ENCODE measurements around the gene NHSL2.
A peak's percentile ranks its signal among the peaks of the same experiment; 100 is the strongest.

Gene NHSL2

DNA sequence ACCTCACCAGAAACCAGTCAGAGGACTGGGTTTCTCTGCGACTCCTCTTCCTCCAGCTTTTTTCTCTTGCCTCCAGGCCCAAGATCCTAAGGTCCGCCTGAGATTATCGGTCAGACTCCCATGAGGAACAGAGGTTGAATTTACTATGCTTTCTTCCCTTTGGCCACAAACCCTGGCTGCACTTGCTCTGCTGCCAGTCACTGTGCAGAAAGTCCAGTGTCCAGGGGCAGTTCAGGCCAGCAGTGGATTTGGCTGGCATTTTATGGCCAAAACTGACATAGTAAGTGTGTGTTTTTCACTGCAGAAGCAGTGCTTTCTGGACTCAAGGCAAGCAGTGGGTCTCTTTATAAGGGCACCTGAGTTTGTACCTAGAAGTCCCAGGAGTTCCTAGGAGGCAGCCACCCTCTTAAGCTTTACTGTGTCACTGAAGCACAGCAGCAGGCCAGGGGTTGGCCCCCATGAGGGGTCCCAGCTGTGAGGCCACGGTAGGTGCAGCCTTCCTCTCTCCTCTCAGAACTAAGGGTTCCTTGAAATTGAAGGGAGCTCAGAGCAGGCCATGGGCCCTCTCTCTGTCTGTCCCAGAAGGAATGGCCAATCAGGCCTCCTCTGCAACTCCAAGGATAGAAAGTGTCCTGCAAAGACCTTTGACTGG is 217.7 kb downstream of the NHSL2 start:
- H3K4me3 ChIP-seq (ENCODE audit: low read length): no peak overlapping the region
- H3K4me1 ChIP-seq (ENCODE audit: control insufficient read depth, insufficient read depth, low read length): peaks cover 19% of the 10 kb centered on the region
- H3K9ac ChIP-seq (ENCODE audit: low read length): no peak overlapping the region
- peaks cover 9% of the 10 kb centered on the region for H3K27me3 ChIP-seq (ENCODE audit: control insufficient read depth, insufficient read depth, low read length)
- H3K36me3 ChIP-seq (ENCODE audit: control insufficient read depth, insufficient read depth, low read length): no peaks in the 10 kb centered on the region
- no peak overlapping the region for H3K27ac ChIP-seq (ENCODE audit: low read depth, low read length)

DNA sequence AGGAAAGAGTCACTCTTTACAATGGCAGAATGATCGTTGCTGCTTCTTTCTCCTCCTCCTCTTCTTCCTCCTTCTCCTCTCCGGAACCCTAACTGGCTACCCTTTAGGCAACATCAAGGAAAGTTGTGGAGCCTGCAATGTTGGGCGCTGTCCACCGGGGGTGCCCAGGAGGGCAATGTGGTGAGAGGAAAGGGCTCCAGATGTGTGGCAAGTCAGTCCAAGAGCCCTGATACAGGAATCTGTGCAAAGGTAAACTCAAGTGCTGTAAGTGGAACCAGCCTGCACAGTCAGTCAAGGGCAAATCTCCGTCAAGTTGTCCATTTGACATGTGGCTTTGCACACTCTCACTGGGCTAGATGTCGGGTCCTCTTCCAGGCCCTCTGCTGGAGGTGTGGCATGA is 218.2 kb downstream of the NHSL2 start:
- Histone ChIP-seq H3K4me3 (ENCODE audit: low read length) (no peak overlapping the region), H3K36me3 (ENCODE audit: control insufficient read depth, insufficient read depth, low read length) (no peaks in the 10 kb centered on the region), H3K27ac (ENCODE audit: low read depth, low read length) (no peak overlapping the region), H3K9ac (ENCODE audit: low read length) (no peak overlapping the region), H3K4me1 (ENCODE audit: control insufficient read depth, insufficient read depth, low read length) (peaks cover 15% of the 10 kb centered on the region), H3K27me3 (ENCODE audit: control insufficient read depth, insufficient read depth, low read length) (peaks cover 5% of the 10 kb centered on the region)

DNA sequence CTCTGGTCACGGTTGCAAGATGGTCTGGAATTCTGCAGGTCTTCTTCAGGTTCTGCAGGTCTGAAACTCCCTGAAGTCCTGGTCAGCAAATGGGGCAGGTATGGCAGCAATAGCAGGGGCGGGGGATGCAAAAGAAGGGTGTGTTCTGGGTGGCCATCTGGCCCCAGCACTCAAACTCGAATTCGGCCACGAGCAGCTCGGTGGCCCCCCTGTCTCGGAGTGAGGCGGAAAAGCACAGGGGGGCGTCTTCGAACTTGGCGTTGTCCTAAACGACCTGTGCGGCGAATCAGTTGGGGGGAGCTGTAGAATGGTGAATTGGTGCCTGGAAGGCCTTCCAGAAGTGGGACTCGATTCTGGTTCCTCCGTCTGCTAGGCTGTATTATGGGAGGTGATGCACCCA is 219.0 kb downstream of the NHSL2 start:
- Histone ChIP-seq H3K4me3 (ENCODE audit: low read length) (no peak overlapping the region), H3K36me3 (ENCODE audit: control insufficient read depth, insufficient read depth, low read length) (no peaks in the 10 kb centered on the region), H3K9ac (ENCODE audit: low read length) (no peak overlapping the region), H3K4me1 (ENCODE audit: control insufficient read depth, insufficient read depth, low read length) (peaks cover 15% of the 10 kb centered on the region), H3K27me3 (ENCODE audit: control insufficient read depth, insufficient read depth, low read length) (peaks cover 5% of the 10 kb centered on the region), H3K27ac (ENCODE audit: low read depth, low read length) (no peak overlapping the region)

DNA sequence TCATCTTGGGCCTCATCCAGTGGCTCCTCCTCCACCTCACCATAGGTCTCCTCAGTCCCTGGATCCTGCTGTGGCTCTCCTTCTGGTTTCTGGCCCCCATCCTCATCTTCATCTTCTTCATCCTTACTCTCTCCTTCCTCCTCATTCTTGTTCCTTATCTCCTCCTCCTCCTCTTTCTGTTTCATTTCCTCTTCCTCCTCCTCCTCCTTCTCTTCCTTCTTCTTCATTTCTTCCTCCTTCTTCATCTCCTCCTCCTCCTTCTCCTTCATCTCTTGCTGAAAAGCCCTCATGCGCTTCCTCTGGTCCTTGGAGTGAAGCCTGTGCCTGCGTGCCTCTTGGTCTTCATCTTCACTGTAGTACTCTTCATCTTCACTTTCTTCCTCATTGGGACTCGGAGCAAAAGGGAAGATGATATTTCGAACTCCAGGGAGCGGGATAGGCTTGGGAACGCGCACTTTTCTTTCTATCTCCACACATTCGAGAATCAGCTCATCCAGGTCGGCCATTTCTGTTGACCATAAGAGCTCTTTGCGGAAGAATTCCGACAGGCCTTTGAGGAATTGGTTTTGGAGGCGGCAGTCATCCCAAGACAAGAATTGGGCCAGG is 219.6 kb downstream of the NHSL2 start:
- H3K4me3 ChIP-seq (ENCODE audit: low read length): no peak overlapping the region
- H3K27me3 ChIP-seq (ENCODE audit: control insufficient read depth, insufficient read depth, low read length): peaks cover 5% of the 10 kb centered on the region

DNA sequence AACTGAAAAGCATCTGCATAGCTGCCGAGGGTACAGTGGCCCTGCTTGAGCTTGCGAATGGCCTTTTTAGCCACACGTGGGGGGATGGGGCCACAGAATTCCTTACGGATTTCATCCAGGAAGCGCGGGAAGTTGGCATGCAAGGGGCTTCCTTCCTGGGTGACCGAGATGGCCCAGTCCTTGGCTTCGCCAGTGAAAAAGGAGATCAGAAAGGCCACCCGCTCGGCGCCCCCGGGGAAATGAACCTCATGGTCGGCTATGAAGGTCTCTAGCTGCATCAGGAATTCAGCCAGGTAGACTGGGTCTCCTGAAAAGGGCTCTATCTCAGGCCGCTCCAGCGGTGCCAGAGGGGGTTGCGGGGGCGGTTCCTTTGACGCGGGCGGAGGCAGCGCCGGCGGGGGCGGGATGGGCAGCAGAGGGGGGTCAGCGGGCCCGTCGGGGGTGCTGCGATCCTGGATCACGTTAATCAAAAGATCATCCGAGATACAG is 220.2 kb downstream of the NHSL2 start:
- Histone ChIP-seq H3K27ac (ENCODE audit: low read depth, low read length) (peak overlapping the region; percentile 61), H3K4me3 (ENCODE audit: low read length) (peak overlapping the region; percentile 60), H3K36me3 (ENCODE audit: control insufficient read depth, insufficient read depth, low read length) (no peaks in the 10 kb centered on the region), H3K9ac (ENCODE audit: low read length) (no peak overlapping the region), H3K27me3 (ENCODE audit: control insufficient read depth, insufficient read depth, low read length) (peaks cover 5% of the 10 kb centered on the region), H3K4me1 (ENCODE audit: control insufficient read depth, insufficient read depth, low read length) (peaks cover 11% of the 10 kb centered on the region)

More for the DNA sequence above, 219.6 kb downstream of the NHSL2 start:
- Histone ChIP-seq H3K4me1 (ENCODE audit: control insufficient read depth, insufficient read depth, low read length) (peaks cover 15% of the 10 kb centered on the region), H3K27ac (ENCODE audit: low read depth, low read length) (no peak overlapping the region), H3K9ac (ENCODE audit: low read length) (no peak overlapping the region), H3K36me3 (ENCODE audit: control insufficient read depth, insufficient read depth, low read length) (no peaks in the 10 kb centered on the region)

DNA sequence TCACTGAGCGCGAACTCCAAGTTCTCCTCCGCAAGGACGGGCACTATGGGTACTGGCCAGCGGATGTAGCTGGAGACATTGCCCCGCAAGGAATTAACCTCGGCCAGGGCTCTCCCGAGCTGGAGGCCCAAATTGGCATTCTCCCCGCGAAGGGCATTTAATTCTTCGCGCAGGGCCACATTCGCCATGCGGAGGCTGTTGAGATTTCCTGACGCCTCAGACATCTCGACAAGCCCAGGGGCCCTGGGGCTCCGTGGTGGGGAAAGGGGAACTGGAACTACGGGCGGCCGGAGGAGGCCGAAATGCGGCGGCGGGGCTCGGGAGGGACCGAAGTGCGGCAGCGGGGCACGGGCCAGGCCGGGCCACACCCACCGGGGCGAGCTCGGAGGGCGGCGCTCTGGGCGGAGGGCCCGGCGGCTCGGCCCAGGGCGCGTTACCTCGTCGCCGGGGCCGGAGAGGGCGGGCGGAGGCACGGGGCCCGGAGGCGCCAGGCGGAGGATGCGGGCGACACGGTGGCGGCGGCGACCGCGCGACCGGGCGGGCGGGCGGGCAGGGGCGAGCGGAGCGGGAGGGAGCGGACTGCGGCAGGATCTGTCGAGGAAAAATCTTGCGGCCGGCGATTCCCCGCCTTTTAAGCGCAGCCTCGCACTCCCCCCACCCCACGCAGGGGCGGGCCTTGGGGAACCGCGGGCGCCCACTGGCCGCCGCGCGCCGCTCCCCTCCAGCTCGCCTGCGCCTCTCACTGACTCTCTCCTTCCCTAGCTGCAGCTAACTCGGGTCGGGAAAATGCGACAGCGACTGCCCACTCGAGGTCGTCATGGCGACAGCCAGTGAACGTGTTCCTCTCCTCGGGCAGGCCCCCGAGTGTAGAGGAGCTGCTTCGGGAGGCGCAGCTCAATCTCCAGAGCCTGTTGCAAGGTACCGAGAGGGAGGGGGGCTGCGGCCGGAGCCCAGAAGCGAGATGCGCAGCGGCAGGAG is 221.0 kb downstream of the NHSL2 start, which contains the start of gene RTL5:
RTL5 (minus strand) TSS at position 599 of the 978 bp plus-strand sequence.
- no peaks in the 10 kb centered on the region for H3K36me3 ChIP-seq (ENCODE audit: control insufficient read depth, insufficient read depth, low read length)
- peaks cover 7% of the 10 kb centered on the region for H3K4me1 ChIP-seq (ENCODE audit: control insufficient read depth, insufficient read depth, low read length)
- H3K27me3 ChIP-seq (ENCODE audit: control insufficient read depth, insufficient read depth, low read length): peaks cover 2% of the 10 kb centered on the region
- H3K27ac ChIP-seq (ENCODE audit: low read depth, low read length): peak within 1 kb of the TSS; percentile 61
- H3K4me3 ChIP-seq (ENCODE audit: low read length): peak within 1 kb of the TSS; percentile 60
- H3K9ac ChIP-seq (ENCODE audit: low read length): no peak within 1 kb of the TSS

DNA sequence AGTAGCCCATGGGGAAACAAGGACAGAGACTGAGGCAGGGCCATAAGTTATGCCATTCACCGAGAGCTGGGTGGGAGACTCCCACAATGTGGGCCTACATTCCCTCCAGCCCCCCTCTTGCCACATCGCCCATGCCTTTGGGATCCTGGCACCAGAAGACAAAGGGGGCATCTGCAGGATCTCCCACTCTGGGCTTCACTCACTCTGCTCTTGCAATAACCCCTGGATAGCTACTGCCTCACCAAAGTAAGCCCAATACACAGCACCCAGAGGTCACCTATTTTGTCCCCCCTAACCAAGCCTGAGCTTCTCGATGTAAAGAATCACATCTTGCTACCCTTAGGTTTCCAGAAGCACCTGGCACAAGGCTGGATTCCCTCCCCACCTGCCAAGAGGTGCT is 221.8 kb downstream of the NHSL2 start:
- no peak overlapping the region for H3K9ac ChIP-seq (ENCODE audit: low read length)
- no peak overlapping the region for H3K27ac ChIP-seq (ENCODE audit: low read depth, low read length)
- peaks cover 5% of the 10 kb centered on the region for H3K4me1 ChIP-seq (ENCODE audit: control insufficient read depth, insufficient read depth, low read length)
- H3K27me3 ChIP-seq (ENCODE audit: control insufficient read depth, insufficient read depth, low read length): peaks cover 2% of the 10 kb centered on the region
- H3K4me3 ChIP-seq (ENCODE audit: low read length): no peak overlapping the region
- H3K36me3 ChIP-seq (ENCODE audit: control insufficient read depth, insufficient read depth, low read length): no peaks in the 10 kb centered on the region

DNA sequence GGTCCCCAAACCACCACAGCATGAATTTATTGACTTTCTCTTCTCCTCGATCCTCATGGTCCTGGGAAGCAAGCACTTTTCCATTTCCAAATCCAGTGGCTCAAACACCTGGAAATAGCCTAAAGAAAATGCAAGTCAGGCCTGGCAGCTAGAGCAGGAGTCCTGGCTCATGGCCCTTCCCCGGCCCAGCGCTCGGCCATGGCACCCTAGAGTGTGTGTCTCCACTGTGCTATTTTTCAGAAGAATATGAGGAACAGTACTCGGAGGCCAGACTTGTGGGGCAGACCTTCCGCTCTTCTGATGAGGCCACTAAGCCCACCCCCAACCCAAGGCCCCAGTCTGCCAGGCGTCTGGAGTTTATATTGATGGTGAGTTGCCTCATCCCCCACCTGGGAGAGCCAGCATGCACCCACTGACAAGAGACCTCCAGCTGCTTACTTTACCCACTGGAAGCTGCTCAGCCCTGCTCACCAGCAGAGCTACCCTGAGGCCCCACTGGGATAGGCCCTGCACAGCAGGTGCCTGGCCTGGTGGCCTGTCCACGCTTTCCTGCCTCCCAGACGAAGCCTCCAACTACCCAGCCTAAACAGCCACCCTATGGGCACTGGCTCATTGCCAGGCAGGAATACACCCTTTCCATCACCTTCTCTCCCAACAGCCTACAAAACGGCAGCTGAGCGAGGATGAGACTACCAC is 223.4 kb downstream of the NHSL2 start:
- Histone ChIP-seq H3K27ac (ENCODE audit: low read depth, low read length) (no peak overlapping the region), H3K27me3 (ENCODE audit: control insufficient read depth, insufficient read depth, low read length) (peaks cover 2% of the 10 kb centered on the region), H3K4me1 (ENCODE audit: control insufficient read depth, insufficient read depth, low read length) (peaks cover 5% of the 10 kb centered on the region), H3K9ac (ENCODE audit: low read length) (no peak overlapping the region), H3K4me3 (ENCODE audit: low read length) (no peak overlapping the region), H3K36me3 (ENCODE audit: control insufficient read depth, insufficient read depth, low read length) (peaks cover under 1% of the 10 kb centered on the region)

DNA sequence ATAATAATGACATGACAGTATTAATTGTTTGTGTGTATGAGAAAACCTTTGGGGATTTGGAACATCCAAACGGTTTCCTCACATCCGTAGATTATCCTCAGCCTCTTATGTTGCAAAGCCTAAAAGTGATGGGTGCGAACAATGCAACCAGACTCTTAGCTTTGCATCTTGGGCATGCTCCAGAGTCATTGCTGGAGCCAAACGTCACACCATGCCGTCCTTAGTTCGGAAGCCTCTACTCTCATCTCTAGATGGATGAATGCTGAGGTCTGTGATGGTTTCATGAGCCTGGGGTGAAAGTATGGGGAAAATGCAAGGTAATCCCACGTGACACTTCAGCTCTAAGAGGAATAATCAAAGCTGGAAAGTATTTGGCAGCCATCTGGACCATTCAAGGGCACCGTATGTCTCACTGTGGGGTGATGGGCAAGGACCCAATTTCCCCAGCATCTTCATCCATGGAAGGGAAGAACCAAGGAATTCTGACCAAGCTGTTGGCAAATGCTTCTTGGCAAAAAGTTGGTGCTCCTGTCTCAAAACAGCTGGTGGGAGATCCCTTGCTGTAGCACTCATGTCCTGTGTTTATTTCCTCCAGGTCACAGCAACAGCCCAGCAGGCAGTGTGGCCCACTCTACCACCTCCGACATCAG is 227.3 kb downstream of the NHSL2 start:
- Histone ChIP-seq H3K4me1 (ENCODE audit: control insufficient read depth, insufficient read depth, low read length) (no peaks in the 10 kb centered on the region), H3K9ac (ENCODE audit: low read length) (no peak overlapping the region), H3K27ac (ENCODE audit: low read depth, low read length) (no peak overlapping the region), H3K27me3 (ENCODE audit: control insufficient read depth, insufficient read depth, low read length) (peaks cover under 1% of the 10 kb centered on the region), H3K4me3 (ENCODE audit: low read length) (no peak overlapping the region), H3K36me3 (ENCODE audit: control insufficient read depth, insufficient read depth, low read length) (peaks cover 3% of the 10 kb centered on the region)

DNA sequence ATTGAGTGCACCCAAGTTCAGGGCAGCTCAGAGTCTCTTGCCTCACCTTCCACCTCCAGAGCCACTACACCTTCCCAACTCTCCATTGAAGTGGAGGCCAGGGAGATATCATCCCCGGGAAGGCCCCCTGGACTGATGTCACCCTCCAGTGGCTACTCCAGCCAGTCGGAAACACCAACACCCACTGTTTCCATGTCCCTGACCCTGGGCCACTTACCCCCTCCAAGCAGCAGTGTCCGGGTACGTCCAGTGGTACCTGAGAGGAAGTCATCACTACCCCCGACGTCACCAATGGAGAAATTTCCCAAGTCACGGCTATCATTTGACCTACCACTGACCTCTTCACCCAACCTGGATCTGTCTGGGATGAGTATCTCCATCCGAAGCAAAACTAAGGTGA is 228.9 kb downstream of the NHSL2 start:
- H3K4me3 ChIP-seq (ENCODE audit: low read length): no peak overlapping the region
- no peaks in the 10 kb centered on the region for H3K4me1 ChIP-seq (ENCODE audit: control insufficient read depth, insufficient read depth, low read length)
- no peaks in the 10 kb centered on the region for H3K27me3 ChIP-seq (ENCODE audit: control insufficient read depth, insufficient read depth, low read length)
- no peak overlapping the region for H3K9ac ChIP-seq (ENCODE audit: low read length)
- H3K27ac ChIP-seq (ENCODE audit: low read depth, low read length): no peak overlapping the region
- peaks cover 3% of the 10 kb centered on the region for H3K36me3 ChIP-seq (ENCODE audit: control insufficient read depth, insufficient read depth, low read length)

DNA sequence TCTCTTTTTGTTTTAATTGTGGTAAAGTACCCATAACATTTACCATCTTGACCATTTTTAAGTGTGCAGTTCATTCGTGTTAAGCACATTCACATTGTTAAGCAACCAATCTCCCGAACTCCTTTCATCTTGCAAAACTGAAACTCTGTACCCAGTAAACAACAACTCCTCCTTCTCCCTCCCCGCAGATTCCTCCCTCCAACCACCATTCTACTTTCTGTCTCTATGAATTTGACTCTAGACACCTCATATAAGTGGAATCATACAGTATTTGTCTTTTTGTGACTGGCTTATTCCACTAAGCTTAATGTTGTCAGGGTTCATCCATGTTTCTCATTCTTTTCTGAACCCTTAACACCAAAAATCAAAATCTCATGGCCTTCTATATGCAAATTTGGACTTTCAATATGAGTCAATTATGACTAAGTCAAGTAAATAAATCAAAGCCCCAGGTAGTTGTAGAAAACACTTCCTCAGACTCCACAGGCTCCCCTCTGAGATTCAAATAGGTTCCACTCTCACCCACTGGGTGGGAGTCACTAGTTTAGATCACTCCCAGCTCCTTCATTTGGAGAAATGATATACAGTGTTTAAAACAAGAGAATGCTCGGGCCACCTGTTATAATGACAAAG is 230.8 kb downstream of the NHSL2 start:
- Histone ChIP-seq H3K27ac (ENCODE audit: low read depth, low read length) (no peak overlapping the region), H3K27me3 (ENCODE audit: control insufficient read depth, insufficient read depth, low read length) (no peaks in the 10 kb centered on the region), H3K36me3 (ENCODE audit: control insufficient read depth, insufficient read depth, low read length) (peaks cover 3% of the 10 kb centered on the region), H3K4me1 (ENCODE audit: control insufficient read depth, insufficient read depth, low read length) (no peaks in the 10 kb centered on the region), H3K9ac (ENCODE audit: low read length) (no peak overlapping the region), H3K4me3 (ENCODE audit: low read length) (no peak overlapping the region)

All from rectal smooth muscle tissue (tissue), 1 donor.